A549 (cell line): ENCODE data around the gene ENO1. TPM values are rescaled to one million over a fixed set of nuclear protein-coding genes. Genes with fewer than 3 reads are reported as not detected.
A peak's percentile ranks its signal among the peaks of the same experiment; 100 is the strongest.

ENCODE experiments used
- ATOH8 ChIP-seq: fragments of 250-450 bp; sonication (Bioruptor Pico); IDR thresholded peaks from 2 replicates; pipeline ENCODE4 v1.5.0; 2020; ENCODE audit warnings: low read depth, mild to moderate bottlenecking, moderate library complexity
- BHLHE40 ChIP-seq: IDR thresholded peaks from 2 replicates; pipeline ENCODE4 v1.6.1; 2012; ENCODE audit warnings: low read depth, low read length, inconsistent platforms
- CBX8 ChIP-seq: fragments of 200-600 bp; sonication (generic); IDR thresholded peaks from 2 replicates; pipeline ENCODE4 v1.6.1; 2016
- E2F6 ChIP-seq: IDR thresholded peaks from 2 replicates; pipeline ENCODE4 v1.6.1; 2012; ENCODE audit warnings: low read depth, borderline replicate concordance
- EHF ChIP-seq: fragments of 250-450 bp; sonication (Bioruptor Pico); IDR thresholded peaks from 2 replicates; pipeline ENCODE4 v1.5.0; 2020; ENCODE audit warnings: mild to moderate bottlenecking
- EHMT2 ChIP-seq: fragments of 200-600 bp; sonication (generic); IDR thresholded peaks from 2 replicates; pipeline ENCODE4 v1.6.1; 2016; ENCODE audit warnings: antibody characterized with exemption, low read depth, mild to moderate bottlenecking, moderate library complexity
- ESRRA ChIP-seq: fragments of 150-350 bp; IDR thresholded peaks from 2 replicates; pipeline ENCODE4 v1.6.1; 2014; ENCODE audit warnings: mild to moderate bottlenecking, low read length, borderline replicate concordance
- FOSL2 ChIP-seq, 2 experiments: fragments of 450-650 bp in 1 of 2; fragments of >200 bp in 1 of 2; sonication (Bioruptor Twin) in 1 of 2; formaldehyde crosslinking; IDR thresholded peaks; 2 replicates each; pipeline versions ENCODE4 v1.5.0 to v1.6.1; 2016 to 2020; ENCODE audit warnings: mild to moderate bottlenecking in 1 of 2, moderate library complexity in 1 of 2
- FOXS1 ChIP-seq: fragments of 250-450 bp; sonication (Bioruptor Pico); IDR thresholded peaks from 2 replicates; pipeline ENCODE4 v1.5.0; 2020; ENCODE audit warnings: mild to moderate bottlenecking, moderate library complexity
- HES2 ChIP-seq: fragments of >200 bp; sonication (Bioruptor Twin); formaldehyde crosslinking; IDR thresholded peaks from 2 replicates; pipeline ENCODE4 v1.6.1; 2016
- HMGXB4 ChIP-seq: fragments of 250-450 bp; sonication (Bioruptor Pico); IDR thresholded peaks from 2 replicates; pipeline ENCODE4 v1.5.0; 2021; ENCODE audit warnings: mild to moderate bottlenecking, moderate library complexity, borderline replicate concordance
- HOXA7 ChIP-seq: fragments of 250-450 bp; sonication (Bioruptor Pico); IDR thresholded peaks from 2 replicates; pipeline ENCODE4 v1.5.0; 2020; ENCODE audit warnings: mild to moderate bottlenecking, moderate library complexity
- HOXB13 ChIP-seq: fragments of 250-450 bp; sonication (Bioruptor Pico); IDR thresholded peaks from 2 replicates; pipeline ENCODE4 v1.5.0; 2020; ENCODE audit warnings: low read depth, mild to moderate bottlenecking, moderate library complexity
- JUN ChIP-seq, 2 experiments: fragments of >200 bp; sonication (Bioruptor Twin); formaldehyde crosslinking; IDR thresholded peaks; 2 replicates in 1 of 2; 3 replicates in 1 of 2; pipeline ENCODE4 v1.6.1; 2016 to 2017
- MAX ChIP-seq: IDR thresholded peaks from 2 replicates; pipeline ENCODE4 v1.6.1; 2012
- NFE2L2 ChIP-seq: fragments of 150-350 bp; conservative IDR thresholded peaks from 2 replicates; pipeline ENCODE4 v1.6.1; 2014; ENCODE audit warnings: low read length
- NPAS2 ChIP-seq: fragments of 250-450 bp; sonication (Bioruptor Pico); IDR thresholded peaks from 2 replicates; pipeline ENCODE4 v1.8.0; 2022; ENCODE audit warnings: mild to moderate bottlenecking, moderate library complexity, borderline replicate concordance
- PBX3 ChIP-seq: IDR thresholded peaks from 2 replicates; pipeline ENCODE4 v1.6.1; 2012
- PHF8 ChIP-seq: fragments of 200-600 bp; sonication (generic); IDR thresholded peaks from 2 replicates; pipeline ENCODE4 v1.6.1; 2016; ENCODE audit warnings: low read depth, mild to moderate bottlenecking, antibody characterized with exemption, moderate library complexity, borderline replicate concordance
- POLR2A ChIP-seq: IDR thresholded peaks from 2 replicates; pipeline ENCODE4 v1.6.1; 2012; ENCODE audit warnings: mild to moderate bottlenecking, low read length
- POLR2AphosphoS2 ChIP-seq: conservative IDR thresholded peaks from 2 replicates; pipeline ENCODE4 v1.6.1; 2012; ENCODE audit warnings: low read length, improper control_type of control experiment, inconsistent platforms
- RAD21 ChIP-seq, 2 experiments: fragments of >200 bp in 1 of 2; sonication (Bioruptor Twin) in 1 of 2; formaldehyde crosslinking in 1 of 2; IDR thresholded peaks in 1 of 2; conservative IDR thresholded peaks in 1 of 2; 2 replicates in 1 of 2; 3 replicates in 1 of 2; pipeline ENCODE4 v1.6.1; 2012 to 2018; ENCODE audit warnings: inconsistent platforms in 1 of 2
- RARB ChIP-seq: fragments of 250-450 bp; sonication (Bioruptor Pico); IDR thresholded peaks from 2 replicates; pipeline ENCODE4 v1.8.0; 2021; ENCODE audit warnings: mild to moderate bottlenecking, moderate library complexity
- REST ChIP-seq: fragments of 200-600 bp; sonication (generic); IDR thresholded peaks from 2 replicates; pipeline ENCODE4 v1.6.1; 2016; ENCODE audit warnings: antibody characterized with exemption, mild to moderate bottlenecking, moderate library complexity
- RFX5 ChIP-seq: fragments of 450-650 bp; IDR thresholded peaks from 2 replicates; pipeline ENCODE4 v1.7.1; 2014; ENCODE audit warnings: antibody characterized with exemption, mild to moderate bottlenecking, moderate library complexity
- SREBF2 ChIP-seq: fragments of 450-650 bp; IDR thresholded peaks from 2 replicates; pipeline ENCODE4 v1.6.1; 2014; ENCODE audit warnings: mild to moderate bottlenecking, moderate library complexity
- TP53 ChIP-seq: fragments of 250-450 bp; sonication (Bioruptor Pico); IDR thresholded peaks from 2 replicates; pipeline ENCODE4 v1.5.0; 2021; ENCODE audit warnings: mild to moderate bottlenecking, moderate library complexity
- USF2 ChIP-seq: fragments of 450-650 bp; IDR thresholded peaks from 2 replicates; pipeline ENCODE4 v1.6.1; 2014; ENCODE audit warnings: antibody characterized with exemption
- ZFP36 ChIP-seq: fragments of 450-650 bp; IDR thresholded peaks from 2 replicates; pipeline ENCODE4 v1.6.1; 2014; ENCODE audit warnings: borderline replicate concordance; ENCODE audit not compliant: partially characterized antibody
- ZNF302 ChIP-seq: fragments of 250-450 bp; sonication (Bioruptor Pico); IDR thresholded peaks from 2 replicates; pipeline ENCODE4 v1.9.0; 2021; ENCODE audit warnings: inconsistent platforms, mild to moderate bottlenecking, moderate library complexity
- ZSCAN20 ChIP-seq: fragments of 250-450 bp; sonication (Bioruptor Pico); IDR thresholded peaks from 2 replicates; pipeline ENCODE4 v1.8.0; 2022; ENCODE audit warnings: mild to moderate bottlenecking, moderate library complexity
- polyA plus RNA-seq, 4 experiments: library from polyadenylated mRNA; depleted of rRNA in 3 of 4; stranded (reverse); fragments of >200 nt; fragmentation: RNase III in 1 of 4; extraction: RNeasy Plus Mini Kit Qiagen cat#74134 plus additional on column Dnase treatment in 1 of 4; gene quantifications; 2 replicates in 3 of 4; 3 replicates in 1 of 4; pipeline ENCODE4 v1.2.3, GENCODE V29; 2011 to 2017

The ENO1 gene
- polyA plus RNA-seq, 2 of the 4 experiments (the other 2 are of a cell fraction): 1,899 to 2,981 TPM

- TF ChIP-seq USF2: peak; percentile 36
- peak in 1 of 2 experiments; percentile 11; a peak in 1 of 5 replicates for TF ChIP-seq RAD21 (conservative IDR thresholded peaks at IDR 0.05 in 1 of 2, IDR thresholded peaks at IDR 0.05 in 1 of 2)
- no peak for TF ChIP-seq CBX8
- TF ChIP-seq POLR2A: peak; percentile 49
- TF ChIP-seq RARB (CRISPR knock-in tag): 0 out of 2 replicates have a peak, but pooled peaks have one; percentile 21
- TF ChIP-seq POLR2AphosphoS2: no peak
- TF ChIP-seq NFE2L2: no peak
- peak; percentile 77; the same call in 1 of the 2 replicates for TF ChIP-seq NPAS2 (CRISPR knock-in tag)
- TF ChIP-seq E2F6: peak; percentile 90
- no peak for TF ChIP-seq RFX5
- no peak for TF ChIP-seq SREBF2
- TF ChIP-seq REST: no peak
- TF ChIP-seq ZSCAN20: peak; percentile 22; the same call in 1 of the 2 replicates
- TF ChIP-seq JUN (IDR thresholded peaks at IDR 0.05): peak; percentile 21 to 54; a peak in 3 of 5 replicates
- peak; percentile 74; the same call in 1 of the 2 replicates for TF ChIP-seq HMGXB4
- no peak for TF ChIP-seq HES2
- TF ChIP-seq EHMT2: no peak
- peak; percentile 96 for TF ChIP-seq HOXB13
- TF ChIP-seq ZFP36: no peak
- TF ChIP-seq TP53 (CRISPR knock-in tag): peak; percentile 89
- no peak; the same call in none of the 2 replicates for TF ChIP-seq EHF
- peak; percentile 90 for TF ChIP-seq ESRRA
- TF ChIP-seq MAX: peak; percentile 92
- TF ChIP-seq FOSL2 (IDR thresholded peaks at IDR 0.05): no peak
- TF ChIP-seq FOSL2 (CRISPR knock-in tag; IDR thresholded peaks at IDR 0.05): peak; percentile 49; the same call in 1 of the 2 replicates
- TF ChIP-seq PBX3: peak; percentile 97
- TF ChIP-seq ZNF302: peak; percentile 50; the same call in 1 of the 2 replicates
- no peak for TF ChIP-seq PHF8
- peak; percentile 89 for TF ChIP-seq ATOH8 (CRISPR knock-in tag)
- 0 out of 2 replicates have a peak, but pooled peaks have one; percentile 53 for TF ChIP-seq HOXA7 (CRISPR knock-in tag)
- no peak for TF ChIP-seq BHLHE40
- TF ChIP-seq FOXS1 (CRISPR knock-in tag): peak; percentile 44; the same call in 1 of the 2 replicates
Observed at GRCh38 chr1:8878698-8879463, 395 bp upstream of the ENO1 start (continued).
